Measurements from ENCODE around the gene YBX1.
"Not testable (repeated sequence)": the region's sequence is repeated elsewhere in the genome, so short reads cannot be mapped to it uniquely, and the experiment has no call there.

The YBX1 gene

DNA sequence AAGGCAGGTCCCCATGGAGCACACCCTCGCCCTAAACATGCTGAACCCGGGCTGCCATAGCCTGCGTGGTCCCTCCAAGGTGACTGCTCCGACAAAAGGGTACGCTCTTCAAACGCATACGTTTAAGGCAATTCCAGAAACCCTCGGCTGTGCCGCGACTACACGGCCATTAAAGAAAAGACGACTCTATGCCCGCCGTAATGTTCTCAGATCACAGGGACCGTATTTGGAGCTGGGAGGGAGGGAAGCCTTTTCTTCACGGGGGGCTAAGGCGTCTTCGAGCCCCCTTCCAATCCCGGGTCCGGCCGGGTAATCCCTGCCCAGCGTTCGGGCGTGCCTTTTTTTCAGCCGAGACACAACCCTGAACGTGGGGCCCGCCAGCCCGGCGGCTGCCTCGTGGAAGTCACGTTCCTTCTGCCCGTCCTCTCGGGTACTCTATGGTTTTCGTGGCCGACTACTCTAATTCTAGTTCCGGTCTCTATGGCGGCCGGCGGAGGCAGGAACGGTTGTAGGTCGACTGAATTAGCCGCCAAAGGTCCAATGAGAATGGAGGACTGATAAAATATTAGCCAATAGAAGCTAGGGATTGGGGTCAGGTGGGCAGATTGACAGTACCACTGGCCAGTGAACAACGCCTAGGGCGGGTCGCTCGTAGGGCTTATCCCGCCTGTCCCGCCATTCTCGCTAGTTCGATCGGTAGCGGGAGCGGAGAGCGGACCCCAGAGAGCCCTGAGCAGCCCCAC, at the start of gene YBX1:
Gene YBX1, plus strand, starts transcription at position 678 of the 743 bp plus-strand sequence. CDS start 148 bp downstream, outside the sequence.
- peak; percentile 85 to 95 for DNase-seq (ENCODE audit: low read depth in 1 of 2, low spot score in 1 of 2)

DNA sequence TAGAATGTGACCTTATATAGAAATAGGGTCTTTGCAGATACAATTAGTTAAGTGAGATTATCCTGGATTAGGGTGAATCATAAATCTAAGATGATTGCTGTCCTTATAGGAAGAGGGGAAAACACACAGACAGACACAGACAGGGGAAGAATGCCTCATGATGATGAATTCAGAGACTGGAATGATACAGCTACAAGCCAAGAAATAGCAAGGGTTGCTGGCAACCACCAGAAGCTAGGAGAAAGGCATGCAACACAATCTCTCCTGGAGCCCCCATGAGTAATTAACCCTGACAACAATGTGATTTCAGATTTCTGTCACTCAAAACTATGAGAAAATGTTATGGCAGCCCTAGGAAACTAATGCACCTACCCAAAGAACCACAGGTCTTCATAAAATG, 43.1 kb upstream of the YBX1 start:
- DNase-seq (ENCODE audit: low read depth in 1 of 2, low spot score in 1 of 2): no peak

GRCh38 chr1:42646056-42646455, 36.2 kb upstream of the YBX1 start:
- DNase-seq (ENCODE audit: low read depth in 1 of 2, low spot score in 1 of 2): no peak

- no peak for DNase-seq (ENCODE audit: low read depth in 1 of 2, low spot score in 1 of 2)
These were observed 25.0 kb upstream of the YBX1 start for GRCh38 chr1:42657201-42657600.

GRCh38 chr1:42657981-42658876, 24.0 kb upstream of the YBX1 start, which contains the start of gene PPIH:
Gene PPIH, plus strand, starts transcription at chr1:42658423. Its CDS starts 24 bp downstream, at chr1:42658447.
- DNase-seq (ENCODE audit: low read depth in 1 of 2, low spot score in 1 of 2): peak; percentile 85 to 95

DNA sequence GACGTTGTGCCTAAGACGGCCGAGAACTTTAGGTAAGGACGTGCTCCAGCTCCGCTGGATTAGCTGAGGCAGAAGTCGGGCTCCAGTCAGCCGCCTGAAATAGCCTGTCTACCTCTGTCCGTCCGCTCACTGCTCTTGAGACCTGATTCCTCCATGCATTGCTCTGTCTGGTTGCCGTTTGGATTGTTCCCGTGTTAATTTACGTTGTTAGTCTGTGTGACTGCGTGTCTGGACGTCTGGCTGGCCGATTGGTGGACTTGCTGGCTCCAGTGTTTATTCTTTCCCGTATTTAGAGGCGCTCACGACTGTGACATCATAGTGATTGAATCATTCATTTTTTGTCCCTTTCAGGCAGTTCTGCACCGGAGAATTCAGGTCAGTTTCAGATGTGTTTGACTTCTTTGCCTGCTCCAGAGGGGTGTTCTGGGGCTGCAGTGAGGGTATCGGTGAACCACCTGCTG, 23.3 kb upstream of the YBX1 start:
- no peak for DNase-seq (ENCODE audit: low read depth in 1 of 2, low spot score in 1 of 2)

DNA sequence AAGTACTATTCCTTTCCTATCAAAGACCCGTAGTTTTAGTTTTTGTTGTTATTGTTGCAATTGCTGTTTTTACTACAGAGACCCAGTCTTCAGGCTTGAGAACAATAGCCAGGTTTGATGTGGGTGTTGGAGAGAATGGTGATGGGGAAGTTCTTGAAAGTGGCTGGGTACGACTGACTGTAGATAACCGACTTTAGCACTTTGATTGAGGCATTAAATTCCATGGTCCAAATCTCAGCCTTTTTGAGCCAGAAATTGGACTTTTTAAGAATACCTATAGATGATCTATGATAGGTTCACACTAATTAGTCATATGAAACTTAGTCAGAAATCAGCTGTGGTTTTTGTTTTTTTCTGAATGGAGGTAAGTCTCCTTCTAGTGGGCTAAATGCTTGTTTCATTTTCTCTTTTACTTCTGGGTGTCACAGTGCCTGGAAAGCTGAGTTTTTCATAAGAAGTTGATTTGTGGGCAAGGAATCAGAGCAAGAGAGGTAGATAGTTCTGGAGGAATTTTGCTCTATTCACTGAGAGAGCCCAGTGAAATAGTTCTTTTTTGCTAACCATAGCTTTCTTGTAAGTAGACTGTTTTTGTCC, 21.2 kb upstream of the YBX1 start:
- no peak for DNase-seq (ENCODE audit: low read depth in 1 of 2, low spot score in 1 of 2)

DNA sequence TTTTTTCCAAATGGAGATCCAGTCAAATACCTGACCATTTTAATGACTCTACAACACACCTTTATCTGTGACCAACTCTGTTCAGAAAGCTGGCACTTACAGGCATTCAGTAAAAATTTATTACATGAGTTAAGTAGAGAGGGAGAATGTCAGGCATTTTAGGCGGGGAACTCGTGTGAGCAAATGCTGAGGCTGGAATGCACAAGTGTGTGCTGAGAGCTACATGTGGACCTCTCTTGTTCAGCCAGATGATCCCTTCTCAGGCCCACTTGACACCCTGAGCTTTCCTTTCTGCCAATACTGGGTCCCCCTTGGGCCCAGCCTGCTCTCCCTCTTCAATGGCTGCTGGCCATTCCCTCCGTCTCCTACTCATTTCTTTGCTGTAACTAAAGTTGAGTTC, 12.3 kb upstream of the YBX1 start:
- no peak for DNase-seq (ENCODE audit: low read depth in 1 of 2, low spot score in 1 of 2)

DNA sequence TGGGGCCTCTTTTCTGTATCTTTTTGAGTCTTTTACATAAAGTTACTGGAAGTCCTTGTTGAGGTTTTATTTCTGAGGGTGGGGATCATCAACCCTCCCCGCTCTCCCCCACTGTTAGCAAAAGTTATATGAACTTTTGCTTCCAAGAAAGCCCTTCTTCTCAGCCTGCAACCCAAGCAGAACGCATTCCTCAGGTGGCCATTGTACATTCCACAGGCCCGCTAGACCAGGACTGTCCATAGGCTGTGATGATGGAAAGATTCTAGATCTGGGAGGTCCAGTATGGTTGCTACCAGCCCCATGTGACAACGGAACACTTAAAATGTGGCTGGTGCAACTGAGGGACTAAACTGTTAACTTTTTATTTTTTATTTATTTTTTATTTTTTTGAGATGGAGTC, 11.8 kb upstream of the YBX1 start:
- no peak for DNase-seq (ENCODE audit: low read depth in 1 of 2, low spot score in 1 of 2)

GRCh38 chr1:42674214-42674613, 8.0 kb upstream of the YBX1 start:
- DNase-seq (ENCODE audit: low read depth in 1 of 2, low spot score in 1 of 2): no peak

- no peak for DNase-seq (ENCODE audit: low read depth in 1 of 2, low spot score in 1 of 2)
These were observed 7.5 kb upstream of the YBX1 start for GRCh38 chr1:42674682-42675081.

- no peak for DNase-seq (ENCODE audit: low read depth in 1 of 2, low spot score in 1 of 2)
These were observed 6.8 kb upstream of the YBX1 start for GRCh38 chr1:42675467-42675866.

DNA sequence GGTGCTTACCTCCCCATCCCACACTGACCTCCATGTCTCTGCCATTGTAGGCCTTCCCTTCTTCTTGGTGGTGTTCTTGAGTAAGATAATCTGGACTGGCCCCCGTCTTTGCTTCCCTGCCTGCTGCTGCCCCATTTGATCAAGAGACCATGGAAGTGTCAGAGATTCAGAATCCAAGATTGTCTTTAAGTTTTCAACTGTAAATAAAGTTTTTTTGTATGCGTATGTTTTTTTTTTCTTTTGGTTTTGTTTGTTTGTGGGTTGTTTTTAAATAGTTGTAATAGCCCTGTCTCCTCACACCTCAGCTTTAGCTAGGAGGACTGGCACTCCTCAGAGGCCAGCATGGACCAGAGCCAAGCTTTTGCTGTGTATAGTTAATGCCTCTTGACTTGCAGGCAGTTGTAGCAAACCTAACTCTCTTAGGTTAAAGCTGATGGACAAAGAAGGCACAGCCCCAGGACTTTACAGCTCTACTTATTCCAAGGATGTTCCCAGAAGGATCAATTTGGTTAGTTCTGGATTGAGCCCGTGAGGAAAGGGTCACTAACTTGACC, 5.6 kb upstream of the YBX1 start:
- no peak for DNase-seq (ENCODE audit: low read depth in 1 of 2, low spot score in 1 of 2)

GRCh38 chr1:42679364-42679983, 2.7 kb upstream of the YBX1 start:
- no peak for DNase-seq (ENCODE audit: low read depth in 1 of 2, low spot score in 1 of 2)

DNA sequence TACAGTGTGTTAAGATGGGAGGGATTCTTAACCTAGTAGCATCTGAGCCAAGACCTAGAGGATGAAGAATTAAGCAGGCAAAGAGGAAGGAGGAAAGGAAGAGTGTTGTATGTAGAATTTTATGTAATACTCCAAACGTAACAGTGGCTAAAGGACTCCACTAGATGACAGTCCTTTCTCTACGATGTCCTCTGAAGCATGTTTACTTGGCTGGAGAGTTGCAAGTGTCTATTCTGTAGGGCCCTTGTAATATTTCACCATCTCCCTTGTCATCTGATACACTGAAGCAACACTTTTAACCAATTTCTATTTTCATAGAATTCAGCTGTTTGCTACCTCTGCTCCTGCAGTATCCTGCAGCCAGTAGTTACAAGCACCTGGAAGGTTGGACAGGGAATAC, 2.2 kb upstream of the YBX1 start:
- no peak for DNase-seq (ENCODE audit: low read depth in 1 of 2, low spot score in 1 of 2)

DNA sequence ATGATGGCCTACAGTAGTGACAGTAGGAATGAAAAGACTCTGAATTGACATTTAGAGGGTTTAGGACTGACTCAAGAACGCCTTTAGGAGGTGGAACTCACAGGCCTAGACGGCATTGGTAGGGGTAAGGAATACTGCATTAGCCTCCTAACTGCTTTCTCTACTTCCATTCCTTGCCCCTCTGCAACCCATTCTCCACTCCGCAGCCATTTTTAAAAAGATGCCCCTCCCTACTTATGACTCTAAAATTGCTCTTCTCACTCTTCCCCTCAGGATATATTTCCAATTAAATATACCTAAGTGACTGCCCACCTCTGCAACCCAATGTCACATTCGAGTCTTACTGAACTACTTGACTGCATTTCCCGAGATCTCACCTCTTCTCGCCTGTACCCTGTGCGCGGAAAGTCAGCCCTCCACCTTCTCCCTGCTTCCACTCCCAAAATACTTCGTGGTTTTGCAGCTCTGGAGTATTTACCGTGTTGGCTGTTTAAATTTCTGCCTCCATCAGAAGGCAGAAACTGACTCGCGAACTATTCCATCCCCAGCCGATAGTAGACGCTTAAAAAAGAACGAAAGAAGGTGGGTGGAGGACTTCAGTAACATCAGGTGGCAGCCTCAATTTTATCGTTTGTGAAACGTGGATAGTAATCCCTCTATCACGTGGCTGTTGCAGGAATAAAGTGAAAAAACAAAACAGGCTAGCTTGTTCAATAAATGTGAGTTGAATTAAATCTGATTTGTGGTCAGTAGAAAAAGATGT, 1.1 kb upstream of the YBX1 start:
- peak in 1 of 2 donors; percentile 28 for DNase-seq (ENCODE audit: low read depth in 1 of 2, low spot score in 1 of 2)

GRCh38 chr1:42682484-42682738, 193 bp downstream of the YBX1 start:
- DNase-seq (ENCODE audit: low read depth in 1 of 2, low spot score in 1 of 2): not testable (repeated sequence)

DNA sequence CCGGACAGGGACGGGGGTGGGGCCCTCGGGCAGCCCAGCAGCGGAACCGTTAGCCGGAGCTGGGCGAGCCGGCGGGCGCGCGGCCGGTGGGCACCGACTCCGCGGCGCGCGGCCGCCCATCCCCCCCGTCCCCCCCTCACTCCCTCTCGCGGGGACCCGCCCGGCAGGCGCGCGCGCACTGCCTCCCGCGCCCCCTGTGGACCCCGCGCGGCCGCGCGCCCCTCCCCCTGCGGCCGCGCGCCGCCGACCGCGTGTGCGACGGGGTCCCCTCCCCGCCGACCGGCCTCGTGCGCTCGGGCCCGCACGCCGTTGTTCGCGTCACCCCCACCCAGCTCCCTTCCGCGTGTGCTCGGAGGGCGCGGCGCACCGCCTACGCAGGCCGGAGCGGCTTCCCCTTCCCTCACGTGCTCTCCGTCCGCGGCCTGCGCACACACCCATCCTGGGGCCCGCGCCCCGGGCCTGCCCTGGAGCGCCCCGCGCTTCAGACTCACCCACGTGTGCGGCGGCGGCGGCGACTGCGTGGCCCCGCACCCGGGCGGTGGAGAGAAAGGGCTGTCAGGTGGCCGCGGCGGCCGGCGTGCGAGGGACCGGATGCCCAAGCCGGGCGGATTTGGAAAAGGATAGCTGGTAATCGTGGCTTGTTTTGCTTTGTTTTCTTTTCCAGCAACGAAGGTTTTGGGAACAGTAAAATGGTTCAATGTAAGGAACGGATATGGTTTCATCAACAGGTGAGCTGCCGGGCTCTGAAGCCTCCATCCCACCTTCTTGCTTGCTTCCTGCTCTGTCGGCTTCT, 717 bp downstream of the YBX1 start:
- DNase-seq (ENCODE audit: low read depth in 1 of 2, low spot score in 1 of 2): peak; percentile 44

GRCh38 chr1:42684139-42684538, 1.9 kb downstream of the YBX1 start:
- DNase-seq (ENCODE audit: low read depth in 1 of 2, low spot score in 1 of 2): no peak

DNA sequence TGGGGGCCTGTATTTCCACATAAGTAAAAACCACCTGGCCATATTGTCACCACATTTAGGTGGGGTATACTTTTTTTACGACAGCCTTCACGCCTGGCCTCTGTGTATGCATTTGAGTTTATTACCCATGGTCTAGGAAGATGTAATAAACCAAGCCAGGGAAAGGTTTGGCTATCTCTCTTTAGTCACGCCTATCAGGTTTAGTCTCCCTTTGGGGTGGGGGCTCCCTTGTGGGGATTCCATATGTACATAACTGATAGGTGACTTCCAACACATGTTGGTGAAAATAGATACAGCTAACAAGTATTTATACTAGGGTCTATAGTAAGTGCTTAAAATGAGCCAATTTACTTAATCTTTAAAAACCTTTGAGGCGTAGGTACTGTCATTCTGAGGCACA, 4.2 kb downstream of the YBX1 start:
- no peak for DNase-seq (ENCODE audit: low read depth in 1 of 2, low spot score in 1 of 2)
